ENCODE results near the gene EIF3I. TPM values are rescaled to one million over a fixed set of nuclear protein-coding genes. Genes with fewer than 3 reads are reported as not detected.
A peak's percentile ranks its signal among the peaks of the same experiment; 100 is the strongest.

Gene EIF3I
- total RNA-seq, 4 donors from 2014 or later, result 193 to 383 (median 216) TPM

GRCh38 chr1:32208469-32208868 lies 13.7 kb upstream of the EIF3I start:
- Histone ChIP-seq H3K4me1 (peaks cover 11 to 28% of the 10 kb centered on the region in 2 donors), H3K4me3 (replicated peaks in 1 of 3) (no peak overlapping the region), H3K27me3 (no peaks in the 10 kb centered on the region), H3K27ac (no peak overlapping the region), H3K36me3 (no peaks in the 10 kb centered on the region), H3K9me3 (no peaks in the 10 kb centered on the region)
- 84 to 88% methylated on average over 6 of the region's 6 CpGs for WGBS, 2 donors
- DNase-seq, result no peak
- TF ChIP-seq CTCF (IDR thresholded peaks at IDR 0.05), result no peak
- TF ChIP-seq POLR2A (IDR thresholded peaks at IDR 0.05), result no peak
- intact Hi-C loops (cut with DNase I), result no loop called here

- peak; percentile 88 to 91 for DNase-seq
- intact Hi-C loops (cut with DNase I), result no loop called here
- Histone ChIP-seq H3K27me3 (no peaks in the 10 kb centered on the region), H3K36me3 (no peaks in the 10 kb centered on the region), H3K4me1 (peaks cover 11 to 28% of the 10 kb centered on the region in 2 donors), H3K27ac (no peak within 1 kb of the TSS), H3K4me3 (replicated peaks in 1 of 3) (no peak within 1 kb of the TSS), H3K9me3 (no peaks in the 10 kb centered on the region)
- TF ChIP-seq POLR2A (IDR thresholded peaks at IDR 0.05), result no peak
- TF ChIP-seq CTCF (IDR thresholded peaks at IDR 0.05), result no peak
- WGBS, 2 donors, result 36 to 47% methylated on average over 2 to 3 of the region's 5 CpGs
These were observed 13.3 kb upstream of the EIF3I start, which contains the start of gene DCDC2B for GRCh38 chr1:32208891-32209328. DCDC2B (plus strand) TSS chr1:32209089; CDS start chr1:32209094, 5 bp downstream.

- Histone ChIP-seq H3K27me3 (no peaks in the 10 kb centered on the region), H3K9me3 (no peaks in the 10 kb centered on the region), H3K4me3 (replicated peaks in 1 of 3) (no peak overlapping the region), H3K36me3 (peaks cover 11 to 23% of the 10 kb centered on the region in 2 donors), H3K4me1 (peaks cover 8 to 19% of the 10 kb centered on the region in 2 donors), H3K27ac (peak overlapping the region in 2 of 3 donors; percentile 27 to 32)
- peak; percentile 40 to 75 (median 62) for TF ChIP-seq CTCF (IDR thresholded peaks at IDR 0.05)
- TF ChIP-seq POLR2A (IDR thresholded peaks at IDR 0.05), result no peak
- peak; percentile 66 to 69 for DNase-seq
- intact Hi-C loops (cut with DNase I), result no loop called here
- 83 to 92% methylated on average over 9 to 10 of the region's 10 CpGs for WGBS, 2 donors
These were observed 6.4 kb upstream of the EIF3I start for GRCh38 chr1:32215629-32216480.

GRCh38 chr1:32216566-32216965 lies 5.6 kb upstream of the EIF3I start:
- intact Hi-C loops (cut with DNase I), result no loop called here
- Histone ChIP-seq H3K27me3 (no peaks in the 10 kb centered on the region), H3K27ac (no peak overlapping the region), H3K36me3 (peaks cover 11 to 23% of the 10 kb centered on the region in 2 donors), H3K4me1 (peaks cover 15 to 26% of the 10 kb centered on the region in 2 donors), H3K4me3 (replicated peaks in 1 of 3) (no peak overlapping the region), H3K9me3 (no peaks in the 10 kb centered on the region)
- WGBS, 2 donors, result 88 to 92% methylated on average over 5 of the region's 5 CpGs
- DNase-seq, result no peak
- TF ChIP-seq CTCF (IDR thresholded peaks at IDR 0.05), result no peak
- TF ChIP-seq POLR2A (IDR thresholded peaks at IDR 0.05), result no peak

- 86 to 88% methylated on average over 7 of the region's 7 CpGs for WGBS, 2 donors
- Histone ChIP-seq H3K4me1 (peaks cover 27 to 40% of the 10 kb centered on the region in 2 donors), H3K27me3 (no peaks in the 10 kb centered on the region), H3K9me3 (no peaks in the 10 kb centered on the region), H3K27ac (peak overlapping the region in 1 of 3 donors; percentile 28), H3K4me3 (replicated peaks in 1 of 3) (no peak overlapping the region), H3K36me3 (peaks cover 11 to 26% of the 10 kb centered on the region in 2 donors)
- no peak for DNase-seq
- intact Hi-C loops (cut with DNase I), result no loop called here
- TF ChIP-seq POLR2A (IDR thresholded peaks at IDR 0.05), result no peak
- no peak for TF ChIP-seq CTCF (IDR thresholded peaks at IDR 0.05)
These were observed 3.2 kb upstream of the EIF3I start for GRCh38 chr1:32219022-32219421.
